Activated T-cell treated with anti-CD3 and anti-CD28 coated beads, Interleukin-2, amount 50 U/mL, for 4 hours (primary cell): ENCODE measurements around the gene CILP2. TPM values are rescaled to one million over a fixed set of nuclear protein-coding genes. Genes with fewer than 3 reads are reported as not detected.

ENCODE experiments used
- total RNA-seq, 3 donors: library from RNA; stranded (reverse); gene quantifications; one replicate each; pipeline ENCODE4 v1.2.1, GENCODE V29; 2021

Gene CILP2
- total RNA-seq, 3 donors from 2014 or later, result 0.13 to 0.19 (median 0.18) TPM

Other genes starting within 250 kb of the CILP2 start
- gene SUGP1, start 217.8 kb upstream of the CILP2 start, total RNA-seq, result 10 to 100 TPM; 54.8 to 61.8 (median 61.3) TPM
- gene MAU2, start 217.4 kb upstream of the CILP2 start, total RNA-seq, result 10 to 100 TPM; 59.2 to 63.6 (median 62.8) TPM
- gene GATAD2A, start 132.6 kb upstream of the CILP2 start, total RNA-seq, result 100 to 1,000 TPM; 187 to 240 (median 205) TPM
- 1 to 10 TPM; 3.6 to 3.8 (median 3.8) TPM for gene TSSK6, start 22.7 kb upstream of the CILP2 start, total RNA-seq
- gene NDUFA13, start 22.0 kb upstream of the CILP2 start, total RNA-seq, result 100 to 1,000 TPM; 431 to 445 (median 436) TPM
- gene YJEFN3, start 9.4 kb upstream of the CILP2 start, total RNA-seq, result 10 to 100 TPM; 10.6 to 13.7 (median 13.4) TPM
- 10 to 100 TPM in 1 of 3 donors, 1 to 10 TPM in 2; 8.9 to 12.1 (median 9.2) TPM for gene PBX4, start 80.4 kb downstream of the CILP2 start, total RNA-seq
- 10 to 100 TPM in 2 of 3 donors, 1 to 10 TPM in 1; 9.4 to 15.1 (median 14.7) TPM for gene LPAR2, start 90.0 kb downstream of the CILP2 start, total RNA-seq
- 10 to 100 TPM; 38.7 to 43.4 (median 42.1) TPM for gene GMIP, start 105.4 kb downstream of the CILP2 start, total RNA-seq
- 100 to 1,000 TPM; 101 to 108 (median 102) TPM for gene ATP13A1, start 125.4 kb downstream of the CILP2 start, total RNA-seq
- 10 to 100 TPM; 29.2 to 33.2 (median 29.4) TPM for gene ZNF101, start 130.6 kb downstream of the CILP2 start, total RNA-seq
- 1 to 10 TPM; 2.6 to 4.1 (median 3.4) TPM for gene ZNF14, start 194.8 kb downstream of the CILP2 start, total RNA-seq